ENCODE results near the gene ZNF500. TPM values are rescaled to one million over a fixed set of nuclear protein-coding genes. Genes with fewer than 3 reads are reported as not detected.

The ZNF500 gene
- total and polyA plus RNA-seq, 2 of the 4 experiments (the other 2 are of a cell fraction) = 4.5 to 5.9 TPM

- Histone ChIP-seq H3K4me1 (ENCODE audit: control insufficient read depth, insufficient read depth, low read length) (no peaks in the 10 kb centered on the region), H3K27me3 (ENCODE audit: control insufficient read depth, insufficient read depth, low read length) (no peaks in the 10 kb centered on the region), H4K5ac (ENCODE audit: low read depth, low read length) (no peak overlapping the region), H2AK9ac (replicated peaks; ENCODE audit: low read depth, low read length, poor library complexity) (peak overlapping the region; percentile 51), H3K79me1 (ENCODE audit: low read depth in 1 of 2, low read length in 2 of 2) (0 out of 4 replicates have a peak, but pooled peaks cover 0 to 4% of the 10 kb centered on the region in 2 experiments), H3K56ac (ENCODE audit: extremely low read depth, insufficient read depth, low read length) (no peak overlapping the region), H2AFZ (replicated peaks; ENCODE audit: low read length, poor library complexity) (no peak overlapping the region), H3K23ac (ENCODE audit: low read depth, low read length) (no peak overlapping the region), H4K8ac (ENCODE audit: low read depth in 2 of 2, low read length in 2 of 2) (no peak overlapping the region), H2BK15ac (ENCODE audit: low read depth, low read length) (no peak overlapping the region), H2BK5ac (ENCODE audit: low read depth, low read length, poor library complexity, severe bottlenecking) (no peak overlapping the region), H2BK120ac (ENCODE audit: low read depth, low read length) (no peak overlapping the region), H3K4me2 (ENCODE audit: low read depth, low read length) (no peak overlapping the region), H3K9me3 (ENCODE audit: control insufficient read depth, insufficient read depth, low read length) (no peaks in the 10 kb centered on the region), H3K36me3 (ENCODE audit: control insufficient read depth, insufficient read depth, low read length) (peaks cover 2% of the 10 kb centered on the region), H4K91ac (ENCODE audit: insufficient read depth, low read depth, low read length) (no peak overlapping the region), H3K18ac (ENCODE audit: low read depth, low read length) (no peak overlapping the region), H3K4me3 (ENCODE audit: insufficient read depth, low read depth, low read length) (no peak overlapping the region), H3K27ac (ENCODE audit: insufficient read depth, low read length) (no peak overlapping the region), H2BK20ac (ENCODE audit: low read depth, low read length) (no peak overlapping the region), H3K4ac (ENCODE audit: low read depth, low read length) (no peak overlapping the region), H2AK5ac (ENCODE audit: low read depth, low read length) (no peak overlapping the region), H3K9ac (ENCODE audit: low read depth, low read length) (no peak overlapping the region), H3K14ac (replicated peaks; ENCODE audit: low read depth, low read length) (no peak overlapping the region), H4K20me1 (ENCODE audit: insufficient read depth, low read length) (no peaks in the 10 kb centered on the region), H3K9me1 (ENCODE audit: insufficient read depth, low read length) (no peaks in the 10 kb centered on the region)
- no TSS peak for BruUV-seq (replicated peaks)
- CTCF ChIA-PET = interaction anchor here (0.7 kb wide), 1 partner anchor 10 kb away, joined by 3 read pairs; no protein-coding TSS in a partner anchor
- intact Hi-C loops (cut with micrococcal nuclease) = no loop called here
- POLR2A ChIA-PET (ENCODE audit: unreplicated experiment) = no interaction called here
- in situ Hi-C loops (cut with MboI; ENCODE audit: low sequenced_read_pairs) = no loop called here
- DNase-seq = no peak
- 83% methylated on average over 1 of the region's 3 CpGs; no CpG with 5 or more reads in 1 of the 2 experiments for WGBS, 2 experiments (ENCODE audit: extremely low coverage in 2 of 2, insufficient read length in 1 of 2)
- TF ChIP-seq RFX5 (IDR thresholded peaks at IDR 0.05; ENCODE audit: low read depth, low read length) = no peak
- TF ChIP-seq, protein P1, sequence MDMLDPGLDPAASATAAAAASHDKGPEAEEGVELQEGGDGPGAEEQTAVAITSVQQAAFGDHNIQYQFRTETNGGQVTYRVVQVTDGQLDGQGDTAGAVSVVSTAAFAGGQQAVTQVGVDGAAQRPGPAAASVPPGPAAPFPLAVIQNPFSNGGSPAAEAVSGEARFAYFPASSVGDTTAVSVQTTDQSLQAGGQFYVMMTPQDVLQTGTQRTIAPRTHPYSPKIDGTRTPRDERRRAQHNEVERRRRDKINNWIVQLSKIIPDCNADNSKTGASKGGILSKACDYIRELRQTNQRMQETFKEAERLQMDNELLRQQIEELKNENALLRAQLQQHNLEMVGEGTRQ (IDR thresholded peaks at IDR 0.05; ENCODE audit: low read depth, low read length) = peak; percentile 67
- dilution Hi-C loops (cut with HindIII; ENCODE audit: low sequenced_read_pairs, unreplicated experiment) = no loop called here
- no peak for ATAC-seq (ENCODE audit: low read depth)
Measured at GRCh38 chr16:4745274-4745569, 21.7 kb downstream of the ZNF500 start.
